HUES6 (cell line): Measurements from ENCODE around the gene NOS1AP.
"Not testable (repeated sequence)": the region's sequence is repeated elsewhere in the genome, so short reads cannot be mapped to it uniquely, and the experiment has no call there.

Experiments used
- H3K27ac ChIP-seq: 2 replicates; pipeline ENCODE4 v1.7.0; 2013; ENCODE audit warnings: low read depth, mild to moderate bottlenecking, low read length, inconsistent platforms
- H3K27me3 ChIP-seq: 2 replicates; pipeline ENCODE4 v1.6.1; 2013; ENCODE audit warnings: low read length; ENCODE audit not compliant: control insufficient read depth, insufficient read depth
- H3K36me3 ChIP-seq: 2 replicates; pipeline ENCODE4 v1.6.1; 2013; ENCODE audit warnings: low read length; ENCODE audit not compliant: control insufficient read depth, insufficient read depth
- H3K4me1 ChIP-seq: 2 replicates; pipeline ENCODE4 v1.6.1; 2013; ENCODE audit warnings: low read length; ENCODE audit not compliant: control insufficient read depth, insufficient read depth
- H3K4me3 ChIP-seq: 2 replicates; pipeline ENCODE4 v1.5.1; 2013; ENCODE audit warnings: low read depth, low read length
- H3K9ac ChIP-seq: one replicate; pipeline ENCODE4 v1.6.1; 2013; ENCODE audit warnings: mild to moderate bottlenecking, low read length
- H3K9me3 ChIP-seq: 2 replicates; pipeline ENCODE4 v1.6.1; 2013; ENCODE audit warnings: low read depth, low read length; ENCODE audit not compliant: control insufficient read depth, insufficient read depth

NOS1AP gene

DNA sequence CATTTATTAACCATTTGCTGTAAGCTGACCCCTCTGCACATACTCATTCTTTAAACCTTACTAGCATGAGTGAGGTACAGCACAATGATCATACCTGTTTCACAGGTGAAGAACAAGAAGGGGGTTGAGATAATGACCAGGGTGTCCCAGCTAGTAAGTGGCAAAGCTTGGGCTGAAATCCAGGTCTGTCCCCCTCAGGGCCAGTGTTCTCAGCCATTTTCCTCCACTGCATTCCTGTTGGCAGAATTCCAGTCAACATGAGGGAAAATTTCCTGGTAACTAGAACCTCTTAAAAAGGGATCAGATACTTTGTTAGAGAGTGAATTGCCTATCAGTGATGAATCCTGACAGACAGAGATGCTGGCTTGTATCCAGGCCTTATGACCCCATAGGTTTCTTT, 259.0 kb downstream of the NOS1AP start:
- Histone ChIP-seq H3K36me3 (no peaks in the 10 kb centered on the region), H3K4me1 (no peaks in the 10 kb centered on the region), H3K4me3 (no peak overlapping the region), H3K9ac (no peak overlapping the region), H3K27ac (no peak overlapping the region), H3K9me3 (no peaks in the 10 kb centered on the region), H3K27me3 (no peaks in the 10 kb centered on the region)

DNA sequence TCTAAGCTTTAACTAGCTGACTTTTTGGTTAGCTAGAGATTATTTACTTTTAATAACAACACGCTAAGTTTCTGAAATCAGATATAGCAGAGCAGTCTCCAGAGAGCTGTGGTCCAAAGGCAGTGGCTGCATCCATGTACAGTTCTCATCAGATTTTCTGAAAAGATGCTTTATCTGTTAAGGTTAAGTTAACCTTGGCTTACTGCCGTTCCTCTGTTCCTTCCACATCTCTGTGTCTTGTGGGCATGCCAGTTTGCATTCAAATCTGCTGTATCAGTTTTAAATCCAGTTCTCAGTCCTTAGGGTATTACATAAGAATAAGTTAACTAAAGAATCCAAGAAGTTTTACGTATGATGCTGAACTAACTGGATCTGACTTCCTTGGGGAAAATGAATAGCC, 260.3 kb downstream of the NOS1AP start:
- Histone ChIP-seq H3K36me3 (no peaks in the 10 kb centered on the region), H3K9me3 (no peaks in the 10 kb centered on the region), H3K27ac (no peak overlapping the region), H3K4me3 (no peak overlapping the region), H3K4me1 (peaks cover 4% of the 10 kb centered on the region; the same call in 1 of the 2 replicates), H3K27me3 (no peaks in the 10 kb centered on the region), H3K9ac (no peak overlapping the region)

DNA sequence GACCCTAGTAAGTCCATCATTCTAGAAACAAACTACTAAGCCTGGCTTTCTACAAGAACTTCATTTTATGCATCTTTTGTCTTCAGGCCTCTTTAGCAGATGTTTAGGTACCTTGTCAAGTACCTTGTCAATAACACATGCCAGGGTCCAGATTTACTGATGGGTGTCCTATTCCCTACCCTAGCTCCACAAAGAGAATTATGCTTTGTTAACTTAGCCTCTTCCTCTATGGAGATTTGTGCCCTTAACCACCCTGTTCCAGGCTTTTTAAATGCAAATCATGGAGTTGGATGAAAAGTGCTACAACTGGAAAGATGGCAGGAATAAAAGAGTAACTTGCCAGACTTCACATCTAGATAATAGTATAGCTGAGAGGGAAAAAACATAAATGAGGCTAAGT, 264.5 kb downstream of the NOS1AP start:
- H3K27me3 ChIP-seq: no peaks in the 10 kb centered on the region
- H3K9ac ChIP-seq: no peak overlapping the region
- no peaks in the 10 kb centered on the region for H3K36me3 ChIP-seq
- H3K4me3 ChIP-seq: no peak overlapping the region
- H3K27ac ChIP-seq: no peak overlapping the region
- H3K9me3 ChIP-seq: no peaks in the 10 kb centered on the region
- H3K4me1 ChIP-seq: peaks cover 4% of the 10 kb centered on the region; the same call in 1 of the 2 replicates

DNA sequence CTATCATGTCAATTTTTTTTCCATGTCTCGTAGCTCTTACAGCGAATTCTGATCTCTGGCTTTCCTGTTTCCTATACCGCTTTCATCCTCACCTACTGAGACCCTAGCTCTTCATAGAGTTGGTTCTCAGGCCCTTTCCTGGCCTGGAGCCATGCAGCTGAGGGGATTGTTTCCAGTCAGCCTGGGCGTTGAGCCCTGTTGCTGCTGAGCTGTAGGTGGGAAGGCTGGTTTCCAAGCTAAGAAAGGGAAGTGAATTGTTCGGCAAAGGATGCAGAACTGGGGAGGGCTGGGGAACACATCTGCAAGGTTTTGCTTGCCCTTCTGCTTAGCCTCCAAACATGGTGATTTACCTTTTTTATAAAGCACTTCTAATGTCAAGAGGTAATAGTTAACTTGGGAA, 265.6 kb downstream of the NOS1AP start:
- no peaks in the 10 kb centered on the region for H3K9me3 ChIP-seq
- no peak overlapping the region for H3K27ac ChIP-seq
- H3K4me1 ChIP-seq: peaks cover 4% of the 10 kb centered on the region; the same call in 1 of the 2 replicates
- no peaks in the 10 kb centered on the region for H3K27me3 ChIP-seq
- H3K4me3 ChIP-seq: no peak overlapping the region
- no peak overlapping the region for H3K9ac ChIP-seq
- no peaks in the 10 kb centered on the region for H3K36me3 ChIP-seq

GRCh38 chr1:162336621-162337285, 267.3 kb downstream of the NOS1AP start:
- H3K27ac ChIP-seq: no peak overlapping the region
- H3K9me3 ChIP-seq: no peaks in the 10 kb centered on the region
- H3K4me3 ChIP-seq: no peak overlapping the region
- no peaks in the 10 kb centered on the region for H3K36me3 ChIP-seq
- no peaks in the 10 kb centered on the region for H3K27me3 ChIP-seq
- H3K4me1 ChIP-seq: peaks cover 4% of the 10 kb centered on the region; the same call in 1 of the 2 replicates
- H3K9ac ChIP-seq: no peak overlapping the region

DNA sequence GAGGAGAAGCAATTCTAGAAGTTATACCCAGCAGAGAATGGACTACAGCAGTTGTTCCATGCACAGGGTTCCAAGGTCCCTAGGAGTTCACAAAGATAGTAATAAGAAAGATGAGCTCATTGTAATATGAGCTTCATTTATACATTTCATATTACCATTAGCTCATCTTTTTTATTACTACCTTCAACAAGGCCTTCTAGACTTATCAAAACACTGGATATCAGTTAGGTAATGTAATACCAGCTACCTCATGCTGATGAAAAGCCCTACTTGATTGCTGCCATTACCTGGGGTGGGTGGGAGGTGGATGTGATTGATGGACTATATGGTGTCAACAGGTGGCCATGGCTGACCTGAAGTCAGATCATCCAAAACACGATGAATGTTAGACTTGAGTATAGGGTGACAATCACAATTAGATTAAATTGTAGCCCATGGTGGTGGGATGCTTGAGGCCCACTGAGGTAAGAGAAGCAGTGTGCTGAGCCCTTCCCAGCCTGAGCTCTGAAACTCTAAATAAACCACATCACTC, 273.0 kb downstream of the NOS1AP start:
- H3K36me3 ChIP-seq: no peaks in the 10 kb centered on the region
- H3K4me1 ChIP-seq: no peaks in the 10 kb centered on the region
- H3K4me3 ChIP-seq: no peak overlapping the region
- no peaks in the 10 kb centered on the region for H3K9me3 ChIP-seq
- no peaks in the 10 kb centered on the region for H3K27me3 ChIP-seq
- no peak overlapping the region for H3K27ac ChIP-seq
- H3K9ac ChIP-seq: no peak overlapping the region

- Histone ChIP-seq H3K4me3 (no peak overlapping the region), H3K4me1 (no peaks in the 10 kb centered on the region), H3K27me3 (no peaks in the 10 kb centered on the region), H3K9ac (no peak overlapping the region), H3K36me3 (no peaks in the 10 kb centered on the region), H3K9me3 (no peaks in the 10 kb centered on the region), H3K27ac (no peak overlapping the region)
Observed at GRCh38 chr1:162343470-162343869, 274.0 kb downstream of the NOS1AP start.

DNA sequence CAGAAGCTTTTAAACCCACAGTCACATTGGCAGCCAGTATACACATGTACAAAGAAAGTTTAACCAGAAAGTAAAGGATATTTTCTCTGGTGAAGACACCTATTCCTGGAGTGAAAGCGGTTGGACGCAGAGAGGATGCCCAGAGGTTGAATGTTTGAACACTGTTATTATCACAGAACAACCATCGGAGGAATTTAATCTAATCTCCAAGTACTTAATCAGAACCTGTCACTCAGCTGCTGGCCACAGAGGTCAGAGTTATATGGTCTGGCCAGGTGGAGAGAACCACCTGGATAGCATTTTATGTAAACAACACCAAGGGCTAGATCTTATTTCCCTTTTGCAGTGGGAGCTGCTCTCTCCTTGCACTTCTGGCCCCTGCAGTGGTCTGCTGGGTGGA, 277.8 kb downstream of the NOS1AP start:
- Histone ChIP-seq H3K27me3 (no peaks in the 10 kb centered on the region), H3K4me3 (no peak overlapping the region), H3K9me3 (no peaks in the 10 kb centered on the region), H3K27ac (no peak overlapping the region), H3K9ac (no peak overlapping the region), H3K4me1 (peaks cover 11% of the 10 kb centered on the region; the same call in 1 of the 2 replicates), H3K36me3 (no peaks in the 10 kb centered on the region)

- no peaks in the 10 kb centered on the region for H3K36me3 ChIP-seq
- no peak overlapping the region for H3K27ac ChIP-seq
- no peaks in the 10 kb centered on the region for H3K27me3 ChIP-seq
- no peaks in the 10 kb centered on the region for H3K9me3 ChIP-seq
- no peak overlapping the region for H3K9ac ChIP-seq
- H3K4me3 ChIP-seq: no peak overlapping the region
- peaks cover 25% of the 10 kb centered on the region; the same call in 1 of the 2 replicates for H3K4me1 ChIP-seq
Observed at GRCh38 chr1:162349635-162350330, 280.3 kb downstream of the NOS1AP start.

- H3K27me3 ChIP-seq: no peaks in the 10 kb centered on the region
- no peak overlapping the region for H3K27ac ChIP-seq
- peaks cover 6% of the 10 kb centered on the region for H3K36me3 ChIP-seq
- H3K4me1 ChIP-seq: peaks cover 25% of the 10 kb centered on the region; the same call in 1 of the 2 replicates
- no peak overlapping the region for H3K4me3 ChIP-seq
- no peaks in the 10 kb centered on the region for H3K9me3 ChIP-seq
- no peak overlapping the region for H3K9ac ChIP-seq
Observed at GRCh38 chr1:162351246-162351842, 281.9 kb downstream of the NOS1AP start.

- not testable (repeated sequence) for H3K9ac ChIP-seq, H3K4me3 ChIP-seq, H3K27me3 ChIP-seq, H3K27ac ChIP-seq, H3K36me3 ChIP-seq, H3K9me3 ChIP-seq
- H3K4me1 ChIP-seq: peaks cover 25% of the 10 kb centered on the region; the same call in 1 of the 2 replicates
Observed at GRCh38 chr1:162351874-162352273, 282.4 kb downstream of the NOS1AP start.
